ENCODE data around the gene SPATA16. TPM values are rescaled to one million over a fixed set of nuclear protein-coding genes. Genes with fewer than 3 reads are reported as not detected.

Gene SPATA16
- total and polyA plus RNA-seq, 2 experiments from 2014 or later, result not detected

GRCh38 chr3:173045770-173046382 lies 95.2 kb downstream of the SPATA16 start:
- Histone ChIP-seq H3F3A (replicated peaks; ENCODE audit: low read depth) (no peaks in the 10 kb centered on the region), H3K4me2 (no peak overlapping the region), H2AFZ (no peak overlapping the region), H3K36me3 (ENCODE audit: insufficient read depth) (no peaks in the 10 kb centered on the region), H3K4me1 (ENCODE audit: insufficient read depth) (no peaks in the 10 kb centered on the region), H3K79me2 (replicated peaks; ENCODE audit: insufficient read depth) (no peaks in the 10 kb centered on the region), H3K4me3 (no peak overlapping the region), H3K27me3 (ENCODE audit: insufficient read depth) (no peaks in the 10 kb centered on the region), H4K20me1 (replicated peaks; ENCODE audit: insufficient read depth) (no peaks in the 10 kb centered on the region), H3K9me2 (ENCODE audit: insufficient read depth) (no peaks in the 10 kb centered on the region), H3K27ac (ENCODE audit: low read depth) (no peak overlapping the region)
- peaks cover 8% of the 10 kb centered on the region; the same call in 2 of the 3 replicates for H3K36me3 Mint-ChIP-seq (ENCODE audit: low read depth)
- no peak for TF ChIP-seq JUNB (IDR thresholded peaks at IDR 0.05; ENCODE audit: unreplicated experiment)
- TF ChIP-seq CTCF (conservative IDR thresholded peaks at IDR 0.05; ENCODE audit: low read depth in 2 of 2), result peak in 1 of 2 experiments; percentile 57; a peak in 2 of 4 replicates
- no peak for TF ChIP-seq STAT1 (IDR thresholded peaks at IDR 0.05; ENCODE audit: unreplicated experiment)
- H3K4me3 Mint-ChIP-seq, result no peak overlapping the region
- H3K9me3 Mint-ChIP-seq, result peaks cover 5% of the 10 kb centered on the region; the same call in 2 of the 3 replicates
- no peaks in the 10 kb centered on the region for H3K27me3 Mint-ChIP-seq (ENCODE audit: insufficient read depth, low read depth, poor library complexity)
- H3K4me1 Mint-ChIP-seq, result no peaks in the 10 kb centered on the region
- ATAC-seq (no peak), DNase-seq (ENCODE audit: low spot score) (no peak)
- no peak overlapping the region for H3K27ac Mint-ChIP-seq

- Histone ChIP-seq H4K20me1 (replicated peaks; ENCODE audit: insufficient read depth) (no peaks in the 10 kb centered on the region), H3K4me2 (no peak overlapping the region), H3K27me3 (ENCODE audit: insufficient read depth) (no peaks in the 10 kb centered on the region), H3K9me2 (ENCODE audit: insufficient read depth) (no peaks in the 10 kb centered on the region), H2AFZ (peak overlapping the region; percentile 75; the same call in 1 of the 2 replicates), H3K4me3 (no peak overlapping the region), H3K4me1 (ENCODE audit: insufficient read depth) (no peaks in the 10 kb centered on the region), H3K36me3 (ENCODE audit: insufficient read depth) (no peaks in the 10 kb centered on the region), H3K79me2 (replicated peaks; ENCODE audit: insufficient read depth) (no peaks in the 10 kb centered on the region), H3F3A (replicated peaks; ENCODE audit: low read depth) (no peaks in the 10 kb centered on the region), H3K27ac (ENCODE audit: low read depth) (no peak overlapping the region)
- no peak for ATAC-seq
- H3K27ac Mint-ChIP-seq, result peak overlapping the region; percentile 53
- peaks cover 8% of the 10 kb centered on the region; the same call in 2 of the 3 replicates for H3K36me3 Mint-ChIP-seq (ENCODE audit: low read depth)
- TF ChIP-seq JUNB (IDR thresholded peaks at IDR 0.05; ENCODE audit: unreplicated experiment), result no peak
- no peak for TF ChIP-seq REST (IDR thresholded peaks at IDR 0.05; ENCODE audit: unreplicated experiment)
- no peak for TF ChIP-seq NANOG (IDR thresholded peaks at IDR 0.05; ENCODE audit: borderline replicate concordance)
- no peak for TF ChIP-seq ETS1 (IDR thresholded peaks at IDR 0.05)
- TF ChIP-seq CTCF (conservative IDR thresholded peaks at IDR 0.05; ENCODE audit: low read depth in 2 of 2), result no peak
- TF ChIP-seq ZNF114 (CRISPR knock-in tag; IDR thresholded peaks at IDR 0.05), result no peak
- TF ChIP-seq POLR2AphosphoS5 (IDR thresholded peaks at IDR 0.05; ENCODE audit: low read depth), result no peak
- no peak for TF ChIP-seq EZH2 (IDR thresholded peaks at IDR 0.05; ENCODE audit: low read depth, unreplicated experiment)
- H3K4me1 Mint-ChIP-seq, result no peaks in the 10 kb centered on the region
- no peak for DNase-seq (ENCODE audit: low spot score)
- H3K4me3 Mint-ChIP-seq, result no peak overlapping the region
- H3K9me3 Mint-ChIP-seq, result peaks cover 5% of the 10 kb centered on the region; the same call in 2 of the 3 replicates
- H3K27me3 Mint-ChIP-seq (ENCODE audit: insufficient read depth, low read depth, poor library complexity), result no peaks in the 10 kb centered on the region
Measured at GRCh38 chr3:173044998-173045397, 96.0 kb downstream of the SPATA16 start.
